Measurements from ENCODE around the gene FAM170B.

DNA sequence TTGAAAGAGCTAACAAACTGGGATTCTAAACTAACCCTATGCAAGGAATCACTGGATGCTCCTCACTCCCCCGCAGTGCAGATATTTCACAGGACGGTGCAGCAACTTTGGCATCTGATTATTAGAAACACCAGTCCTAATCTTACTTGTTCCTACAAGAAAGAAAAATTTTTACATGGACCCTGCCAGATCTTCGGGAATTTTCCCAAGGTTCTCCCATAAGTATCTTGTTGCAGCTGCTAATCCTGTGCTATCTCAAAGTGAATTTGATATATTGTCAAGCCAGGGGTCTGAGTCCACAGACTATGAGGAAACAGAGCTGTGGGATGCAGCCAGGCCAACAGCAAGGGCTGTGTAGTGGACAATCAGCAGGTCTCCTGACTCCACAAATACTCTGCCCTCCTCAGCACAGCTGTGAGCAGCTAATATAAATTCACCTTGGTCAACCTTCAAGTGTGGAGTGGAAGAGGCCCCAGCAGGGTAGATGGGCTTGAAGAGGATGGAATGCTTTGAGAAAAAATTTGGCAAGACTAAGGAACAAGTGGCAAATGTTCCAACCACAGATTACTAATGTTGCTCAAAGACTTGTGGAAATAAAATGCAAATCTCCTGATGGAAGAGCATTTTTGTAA, 44.1 kb downstream of the FAM170B start:
- TF ChIP-seq CTCF (conservative IDR thresholded peaks at IDR 0.05): no peak
- no peak for TF ChIP-seq ZFX (IDR thresholded peaks at IDR 0.05)

Measured in C4-2B (cell line).